Measurements from ENCODE around the gene AFF3. TPM values are rescaled to one million over a fixed set of nuclear protein-coding genes. Genes with fewer than 3 reads are reported as not detected.

Gene AFF3
- total and polyA plus RNA-seq, 2 of the 13 experiments (the other 11 are each of a cell fraction or from before 2014, with no cell fraction given): not detected

GRCh38 chr2:99905636-99906035 lies 236.8 kb downstream of the AFF3 start:
- Histone ChIP-seq H3K4me3 (replicated peaks in 1 of 3; ENCODE audit: insufficient read depth in 1 of 3, low read depth in 2 of 3, low read length in 3 of 3) (no peak overlapping the region), H3K79me2 (ENCODE audit: insufficient read depth, low read length) (no peaks in the 10 kb centered on the region), H2AFZ (ENCODE audit: low read length) (no peak overlapping the region), H3K27me3 (ENCODE audit: control insufficient read depth in 1 of 2, insufficient read depth in 2 of 2, low read length in 2 of 2) (0 out of 5 replicates have a peak, but pooled peaks cover 0 to 11% of the 10 kb centered on the region in 2 experiments), H3K27ac (ENCODE audit: extremely low read length, insufficient read depth, low read length) (no peak overlapping the region), H3K9me3 (ENCODE audit: low read length) (no peaks in the 10 kb centered on the region), H3K9ac (ENCODE audit: insufficient read depth, low read depth, low read length) (no peak overlapping the region), H3K4me1 (ENCODE audit: insufficient read depth, low read length) (no peaks in the 10 kb centered on the region), H3K4me2 (ENCODE audit: low read depth, low read length) (no peak overlapping the region), H3K36me3 (replicated peaks in 1 of 2; ENCODE audit: control insufficient read depth in 1 of 2, insufficient read depth in 2 of 2, low read length in 2 of 2) (no peaks in the 10 kb centered on the region), H4K20me1 (ENCODE audit: insufficient read depth, low read length) (no peaks in the 10 kb centered on the region)
- intact Hi-C loops (cut with micrococcal nuclease; ENCODE audit: unreplicated experiment): no loop called here
- ATAC-seq: no peak
- no peak for DNase-seq (ENCODE audit: low spot score)
- 32% methylated on average over 2 of the region's 2 CpGs for WGBS (ENCODE audit: low lambda C conversion rate)
- TF ChIP-seq ZNF251 (CRISPR knock-in tag; IDR thresholded peaks at IDR 0.05) (no peak), HOXA5 (CRISPR knock-in tag; IDR thresholded peaks at IDR 0.05) (no peak), KAT2B (IDR thresholded peaks at IDR 0.05; ENCODE audit: borderline replicate concordance, low read depth, low read length) (no peak), JUN (CRISPR knock-in tag; IDR thresholded peaks at IDR 0.05) (no peak), ZNF629 (CRISPR knock-in tag; conservative IDR thresholded peaks at IDR 0.05) (no peak)
- BruUV-seq (replicated peaks): no TSS peak
- FAIRE-seq: no peak
- POLR2A ChIA-PET: no interaction called here
- in situ Hi-C loops (cut with HindIII; ENCODE audit: extremely low pct_ligation_motif_present, low pct_unique_long_range_greater_than_20kb): no loop called here
- CTCF ChIA-PET (ENCODE audit: low intra/inter-chr PET ratio, low total read pairs): no interaction called here

DNA sequence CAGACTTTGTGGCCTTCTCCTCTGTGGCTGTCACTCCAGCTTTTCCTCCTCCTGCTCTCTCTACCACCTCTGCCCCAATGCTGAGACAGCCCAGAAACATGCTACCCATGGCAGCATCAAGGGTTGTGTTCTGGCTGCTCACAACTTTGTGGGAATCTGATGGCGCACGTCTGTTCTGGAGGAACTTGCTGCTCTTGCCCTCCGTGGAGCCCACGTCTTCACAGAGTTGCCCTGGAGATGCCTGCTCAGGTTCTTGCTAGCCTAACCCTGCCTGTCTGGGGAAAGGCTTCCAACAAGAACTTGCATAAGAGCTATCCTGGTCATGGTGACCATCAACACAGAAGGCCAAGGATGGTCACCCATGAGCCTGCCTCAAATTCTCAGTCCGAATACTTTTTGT lies 237.4 kb downstream of the AFF3 start:
- H3K4me1 ChIP-seq (ENCODE audit: insufficient read depth, low read length): no peaks in the 10 kb centered on the region
- no TSS peak for BruUV-seq (replicated peaks)
- no peak for ATAC-seq
- H3K4me3 ChIP-seq (replicated peaks in 1 of 3; ENCODE audit: insufficient read depth in 1 of 3, low read depth in 2 of 3, low read length in 3 of 3): no peak overlapping the region
- H2AFZ ChIP-seq (ENCODE audit: low read length): no peak overlapping the region
- ChIA-PET POLR2A (no interaction called here), CTCF (ENCODE audit: low intra/inter-chr PET ratio, low total read pairs) (no interaction called here)
- H3K9ac ChIP-seq (ENCODE audit: insufficient read depth, low read depth, low read length): no peak overlapping the region
- no peak for FAIRE-seq
- H3K4me2 ChIP-seq (ENCODE audit: low read depth, low read length): no peak overlapping the region
- 42% methylated on average over 5 of the region's 5 CpGs for WGBS (ENCODE audit: low lambda C conversion rate)
- H4K20me1 ChIP-seq (ENCODE audit: insufficient read depth, low read length): no peaks in the 10 kb centered on the region
- DNase-seq (ENCODE audit: low spot score): no peak
- in situ Hi-C loops (cut with HindIII; ENCODE audit: extremely low pct_ligation_motif_present, low pct_unique_long_range_greater_than_20kb) (no loop called here), intact Hi-C loops (cut with micrococcal nuclease; ENCODE audit: unreplicated experiment) (no loop called here)
- no peak overlapping the region for H3K27ac ChIP-seq (ENCODE audit: extremely low read length, insufficient read depth, low read length)
- H3K9me3 ChIP-seq (ENCODE audit: low read length): no peaks in the 10 kb centered on the region
- TF ChIP-seq NFE2 (CRISPR knock-in tag; IDR thresholded peaks at IDR 0.05) (no peak), TMF1 (CRISPR knock-in tag; IDR thresholded peaks at IDR 0.05; ENCODE audit: low read depth) (no peak), EZH2 (conservative IDR thresholded peaks at IDR 0.05; ENCODE audit: low read depth, low read length) (no peak), RBM22 (optimal IDR thresholded peaks at IDR 0.05; ENCODE audit: low read length) (no peak), GZF1 (CRISPR knock-in tag; IDR thresholded peaks at IDR 0.05) (no peak), SP2 (CRISPR knock-in tag; IDR thresholded peaks at IDR 0.05) (no peak), ZNF850 (CRISPR knock-in tag; conservative IDR thresholded peaks at IDR 0.05) (no peak)
- TF ChIP-seq, protein P1, sequence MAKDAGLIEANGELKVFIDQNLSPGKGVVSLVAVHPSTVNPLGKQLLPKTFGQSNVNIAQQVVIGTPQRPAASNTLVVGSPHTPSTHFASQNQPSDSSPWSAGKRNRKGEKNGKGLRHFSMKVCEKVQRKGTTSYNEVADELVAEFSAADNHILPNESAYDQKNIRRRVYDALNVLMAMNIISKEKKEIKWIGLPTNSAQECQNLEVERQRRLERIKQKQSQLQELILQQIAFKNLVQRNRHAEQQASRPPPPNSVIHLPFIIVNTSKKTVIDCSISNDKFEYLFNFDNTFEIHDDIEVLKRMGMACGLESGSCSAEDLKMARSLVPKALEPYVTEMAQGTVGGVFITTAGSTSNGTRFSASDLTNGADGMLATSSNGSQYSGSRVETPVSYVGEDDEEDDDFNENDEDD (CRISPR knock-in tag; IDR thresholded peaks at IDR 0.05; ENCODE audit: borderline replicate concordance): no peak
- 0 out of 5 replicates have a peak, but pooled peaks cover 0 to 11% of the 10 kb centered on the region in 2 experiments for H3K27me3 ChIP-seq (ENCODE audit: control insufficient read depth in 1 of 2, insufficient read depth in 2 of 2, low read length in 2 of 2)
- H3K36me3 ChIP-seq (replicated peaks in 1 of 2; ENCODE audit: control insufficient read depth in 1 of 2, insufficient read depth in 2 of 2, low read length in 2 of 2): no peaks in the 10 kb centered on the region
- no peaks in the 10 kb centered on the region for H3K79me2 ChIP-seq (ENCODE audit: insufficient read depth, low read length)

Data from HepG2 (cell line).